ENCODE data around the gene CDC42BPA. TPM values are rescaled to one million over a fixed set of nuclear protein-coding genes. Genes with fewer than 3 reads are reported as not detected.
"Not testable (repeated sequence)": the region's sequence is repeated elsewhere in the genome, so short reads cannot be mapped to it uniquely, and the experiment has no call there.

Gene CDC42BPA
- total and polyA plus RNA-seq, 3 donors from 2014 or later: 39.9 to 109 (median 105) TPM

GRCh38 chr1:227002531-227003049 is 315.7 kb downstream of the CDC42BPA start:
- Histone ChIP-seq H3K4me1 (no peaks in the 10 kb centered on the region), H3K36me3 (ENCODE audit: low read depth, missing control alignments) (no peaks in the 10 kb centered on the region), H3K9me3 (no peaks in the 10 kb centered on the region), H3K4me3 (no peak overlapping the region), H3K27ac (no peak overlapping the region), H3K27me3 (no peaks in the 10 kb centered on the region)
- no peak for DNase-seq
- WGBS, 2 donors: 61 to 63% methylated on average over 3 of the region's 3 CpGs
- intact Hi-C loops (cut with DNase I; ENCODE audit: low total_unique reads): no loop called here
- no peak for TF ChIP-seq CTCF (IDR thresholded peaks at IDR 0.05)
- TF ChIP-seq POLR2A (IDR thresholded peaks at IDR 0.05): no peak

GRCh38 chr1:226999579-226999978 is 318.7 kb downstream of the CDC42BPA start:
- H3K9me3 ChIP-seq; intact Hi-C loops (cut with DNase I; ENCODE audit: low total_unique reads); H3K36me3 ChIP-seq (ENCODE audit: low read depth, missing control alignments); H3K4me3 ChIP-seq; H3K27me3 ChIP-seq; H3K4me1 ChIP-seq; H3K27ac ChIP-seq; DNase-seq: not testable (repeated sequence)
- WGBS, 2 donors: 100% methylated on average over 2 of the region's 2 CpGs

- intact Hi-C loops (cut with DNase I; ENCODE audit: low total_unique reads): no loop called here
- TF ChIP-seq POLR2A (IDR thresholded peaks at IDR 0.05) (no peak), CTCF (IDR thresholded peaks at IDR 0.05) (no peak)
- WGBS, 2 donors: 82 to 85% methylated on average over 13 of the region's 13 CpGs
- no peak overlapping the region for H3K27ac ChIP-seq
- no peaks in the 10 kb centered on the region for H3K27me3 ChIP-seq
- H3K4me3 ChIP-seq: no peak overlapping the region
- peaks cover 8% of the 10 kb centered on the region for H3K4me1 ChIP-seq
- no peak for DNase-seq
- H3K9me3 ChIP-seq: no peaks in the 10 kb centered on the region
- no peaks in the 10 kb centered on the region for H3K36me3 ChIP-seq (ENCODE audit: low read depth, missing control alignments)
Measured at GRCh38 chr1:226995365-226996332, 322.6 kb downstream of the CDC42BPA start.

- Histone ChIP-seq H3K4me1 (peaks cover 17% of the 10 kb centered on the region), H3K9me3 (no peaks in the 10 kb centered on the region), H3K36me3 (ENCODE audit: low read depth, missing control alignments) (no peaks in the 10 kb centered on the region), H3K27ac (no peak overlapping the region), H3K4me3 (no peak overlapping the region), H3K27me3 (no peaks in the 10 kb centered on the region)
- no peak for DNase-seq
- TF ChIP-seq CTCF (IDR thresholded peaks at IDR 0.05) (no peak), POLR2A (IDR thresholded peaks at IDR 0.05) (no peak)
- intact Hi-C loops (cut with DNase I; ENCODE audit: low total_unique reads): no loop called here
- 79 to 91% methylated on average over 7 to 18 of the region's 18 CpGs for WGBS, 2 donors
Measured at GRCh38 chr1:226994586-226995364, 323.5 kb downstream of the CDC42BPA start.

Data from testis (tissue), 3 donors.